H9 (cell line): ENCODE data around the gene CTIF. TPM values are rescaled to one million over a fixed set of nuclear protein-coding genes. Genes with fewer than 3 reads are reported as not detected.

ENCODE experiments used
- DNase-seq: peaks from one replicate; pipeline ENCODE4 v3.0.0-alpha.2; 2017
- H2AFZ ChIP-seq: one replicate; pipeline ENCODE4 v1.6.1; 2013; ENCODE audit warnings: mild to moderate bottlenecking, low read length, control low read depth, moderate library complexity
- H2AK5ac ChIP-seq: 2 replicates; pipeline ENCODE4 v1.6.1; 2013; ENCODE audit warnings: low read length, control low read depth, mixed read lengths; ENCODE audit not compliant: insufficient read length
- H2BK120ac ChIP-seq: one replicate; pipeline ENCODE4 v1.6.1; 2013; ENCODE audit warnings: low read depth, mild to moderate bottlenecking, low read length, control low read depth, inconsistent platforms; ENCODE audit not compliant: poor library complexity, severe bottlenecking
- H2BK12ac ChIP-seq: 2 replicates; pipeline ENCODE4 v1.6.1; 2013; ENCODE audit warnings: low read length, control low read depth, mixed read lengths, low read depth; ENCODE audit not compliant: insufficient read length
- H2BK15ac ChIP-seq: 2 replicates; pipeline ENCODE4 v1.6.1; 2013; ENCODE audit warnings: low read depth, low read length, control low read depth
- H2BK20ac ChIP-seq: one replicate; pipeline ENCODE4 v1.6.1; 2013; ENCODE audit warnings: low read depth, mild to moderate bottlenecking, low read length, control low read depth, inconsistent platforms; ENCODE audit not compliant: poor library complexity, severe bottlenecking
- H2BK5ac ChIP-seq: 2 replicates; pipeline ENCODE4 v1.6.1; 2013; ENCODE audit warnings: low read length, control low read depth, mixed read lengths; ENCODE audit not compliant: insufficient read length
- H3K14ac ChIP-seq: 2 replicates; pipeline ENCODE4 v1.6.1; 2013; ENCODE audit warnings: low read length, control low read depth; ENCODE audit not compliant: insufficient read depth
- H3K18ac ChIP-seq: 2 replicates; pipeline ENCODE4 v1.6.1; 2013; ENCODE audit warnings: low read depth, mild to moderate bottlenecking, mixed read lengths, low read length, control low read depth; ENCODE audit not compliant: insufficient read length
- H3K23ac ChIP-seq: 2 replicates; pipeline ENCODE4 v1.6.1; 2013; ENCODE audit warnings: low read length, control low read depth, mixed read lengths, low read depth; ENCODE audit not compliant: insufficient read length
- H3K23me2 ChIP-seq: 2 replicates; pipeline ENCODE4 v1.6.1; 2013; ENCODE audit warnings: low read depth, mild to moderate bottlenecking, mixed read lengths, low read length, control low read depth; ENCODE audit not compliant: insufficient read length, poor library complexity, severe bottlenecking
- H3K27ac ChIP-seq: 2 replicates; pipeline ENCODE4 v1.5.1; 2013; ENCODE audit warnings: low read length, control low read depth, mixed read lengths, low read depth; ENCODE audit not compliant: insufficient read length
- H3K27me3 ChIP-seq: 2 replicates; pipeline ENCODE4 v1.6.1; 2013; ENCODE audit warnings: low read length, control low read depth, inconsistent platforms; ENCODE audit not compliant: insufficient read depth
- H3K4ac ChIP-seq: 2 replicates; pipeline ENCODE4 v1.6.1; 2013; ENCODE audit warnings: low read depth, mild to moderate bottlenecking, control low read depth, inconsistent platforms, low read length, moderate library complexity
- H3K4me1 ChIP-seq: 2 replicates; pipeline ENCODE4 v1.6.1; 2013; ENCODE audit warnings: low read length, control low read depth, inconsistent platforms; ENCODE audit not compliant: insufficient read depth
- H3K4me2 ChIP-seq: 2 replicates; pipeline ENCODE4 v1.6.1; 2013; ENCODE audit warnings: low read length, control low read depth, mixed read lengths; ENCODE audit not compliant: insufficient read length, insufficient read depth
- H3K56ac ChIP-seq: 2 replicates; pipeline ENCODE4 v1.6.1; 2013; ENCODE audit warnings: low read depth, mild to moderate bottlenecking, mixed read lengths, low read length, control low read depth; ENCODE audit not compliant: insufficient read length
- H3K79me1 ChIP-seq: 2 replicates; pipeline ENCODE4 v1.6.1; 2013; ENCODE audit warnings: low read depth, mild to moderate bottlenecking, moderate library complexity, low read length, control low read depth, inconsistent platforms; ENCODE audit not compliant: insufficient read depth, poor library complexity, severe bottlenecking
- H3K79me2 ChIP-seq: 2 replicates; pipeline ENCODE4 v1.6.1; 2013; ENCODE audit warnings: low read length, control low read depth, inconsistent platforms; ENCODE audit not compliant: insufficient read depth
- H3K9ac ChIP-seq: 2 replicates; pipeline ENCODE4 v1.6.1; 2013; ENCODE audit warnings: low read length, control low read depth, mixed read lengths; ENCODE audit not compliant: insufficient read length; ENCODE audit errors: extremely low read depth
- H3K9me3 ChIP-seq: one replicate; pipeline ENCODE4 v1.6.1; 2013; ENCODE audit warnings: low read depth, low read length, inconsistent platforms; ENCODE audit not compliant: control insufficient read depth
- H3T11ph ChIP-seq: one replicate; pipeline ENCODE4 v1.6.1; 2013; ENCODE audit warnings: mild to moderate bottlenecking, low read length, control low read depth, inconsistent platforms
- H4K20me1 ChIP-seq: one replicate; pipeline ENCODE4 v1.6.1; 2013; ENCODE audit not compliant: control insufficient read depth, insufficient read length, insufficient read depth
- H4K5ac ChIP-seq: 2 replicates; pipeline ENCODE4 v1.6.1; 2013; ENCODE audit warnings: low read depth, mild to moderate bottlenecking, mixed read lengths, low read length, control low read depth; ENCODE audit not compliant: insufficient read length
- H4K8ac ChIP-seq: replicated peaks from 2 replicates; pipeline ENCODE4 v1.6.1; 2013; ENCODE audit warnings: low read length, control low read depth, mixed read lengths, low read depth; ENCODE audit not compliant: insufficient read length
- H4K91ac ChIP-seq: 2 replicates; pipeline ENCODE4 v1.6.1; 2013; ENCODE audit warnings: low read depth, mild to moderate bottlenecking, moderate library complexity, mixed read lengths, low read length, control low read depth; ENCODE audit not compliant: insufficient read length
- H3K27ac Mint-ChIP-seq, 3 experiments: 2 replicates in 2 of 3; 3 replicates in 1 of 3; pipeline ENCODE4 v1.8.0; 2020 to 2021; ENCODE audit warnings: mixed read lengths in 3 of 3, mild to moderate bottlenecking in 1 of 3, moderate library complexity in 1 of 3
- H3K27me3 Mint-ChIP-seq: 2 replicates; pipeline ENCODE4 v1.8.0; 2021; ENCODE audit warnings: low read depth, mild to moderate bottlenecking, moderate library complexity, mixed read lengths
- H3K36me3 Mint-ChIP-seq, 3 experiments: 2 replicates in 2 of 3; 3 replicates in 1 of 3; pipeline ENCODE4 v1.8.0; 2020 to 2021; ENCODE audit warnings: low read depth in 3 of 3, mixed read lengths in 3 of 3; ENCODE audit not compliant: insufficient read depth in 1 of 3
- H3K4me1 Mint-ChIP-seq, 2 experiments: 2 replicates each; pipeline ENCODE4 v1.8.0; 2020; ENCODE audit warnings: mixed read lengths in 2 of 2
- H3K4me3 Mint-ChIP-seq, 2 experiments: 2 replicates in 1 of 2; 3 replicates in 1 of 2; pipeline ENCODE4 v1.8.0; 2020 to 2021; ENCODE audit warnings: mild to moderate bottlenecking in 2 of 2, mixed read lengths in 2 of 2, moderate library complexity in 1 of 2
- H3K9me3 Mint-ChIP-seq, 2 experiments: 2 replicates in 1 of 2; 3 replicates in 1 of 2; pipeline ENCODE4 v1.8.0; 2020; ENCODE audit warnings: mild to moderate bottlenecking in 2 of 2, mixed read lengths in 2 of 2, moderate library complexity in 1 of 2
- CTCF ChIP-seq: fragments of 200-600 bp; sonication (generic); conservative IDR thresholded peaks from 3 replicates; pipeline ENCODE4 v1.8.0; 2021; ENCODE audit warnings: antibody characterized with exemption, mild to moderate bottlenecking
- WGBS: extraction: QIAGEN DNeasy Blood & Tissue Kit; methylation state at CpG from one replicate; pipeline ENCODE4 v1.1.7; 2013; ENCODE audit warnings: missing lambda C conversion rate, low lambda C conversion rate, mixed read lengths; ENCODE audit not compliant: insufficient read length; ENCODE audit errors: extremely low coverage; 5-methylcytosine and 5-hydroxymethylcytosine counted together
- total RNA-seq: library from RNA; stranded (reverse); gene quantifications from 2 replicates; pipeline ENCODE4 v1.2.1, GENCODE V29; 2021

The CTIF gene
- total RNA-seq, 1 experiment from 2014 or later = 15.8 TPM

- Histone ChIP-seq H3K27ac (no peak overlapping the region), H2BK12ac (no peak overlapping the region), H3K79me2 (no peaks in the 10 kb centered on the region), H3K79me1 (no peaks in the 10 kb centered on the region), H2BK20ac (no peak overlapping the region), H4K5ac (no peak overlapping the region), H3K4ac (no peak overlapping the region), H3K4me1 (no peaks in the 10 kb centered on the region), H3K27me3 (no peaks in the 10 kb centered on the region), H3K9me3 (no peaks in the 10 kb centered on the region), H3K23me2 (no peaks in the 10 kb centered on the region), H2AFZ (no peak overlapping the region), H2BK5ac (no peak overlapping the region), H2BK15ac (no peak overlapping the region), H3K23ac (no peak overlapping the region), H3K9ac (no peak overlapping the region), H3K4me2 (no peak overlapping the region), H4K20me1 (no peaks in the 10 kb centered on the region), H2BK120ac (no peak overlapping the region), H4K91ac (no peak overlapping the region), H4K8ac (no peak overlapping the region), H3K14ac (no peak overlapping the region), H3T11ph (no peak overlapping the region), H3K56ac (no peak overlapping the region), H3K18ac (no peak overlapping the region), H2AK5ac (no peak overlapping the region)
- DNase-seq = no peak
- Mint-ChIP-seq H3K27me3 (no peaks in the 10 kb centered on the region), H3K9me3 (no peaks in the 10 kb centered on the region), H3K4me3 (no peak overlapping the region), H3K27ac (no peak overlapping the region), H3K4me1 (peaks cover 0 to 7% of the 10 kb centered on the region in 2 experiments; a peak in 1 of 4 replicates), H3K36me3 (peaks cover 0 to 3% (median 2%) of the 10 kb centered on the region in 3 experiments; a peak in 3 of 7 replicates)
- no peak for TF ChIP-seq CTCF
- no CpG with 5 or more reads among the region's 11 CpGs for WGBS
These were observed 214.9 kb downstream of the CTIF start for GRCh38 chr18:48753691-48754090.
